K562 (cell line): ENCODE measurements around the gene TAL1. TPM values are rescaled to one million over a fixed set of nuclear protein-coding genes. Genes with fewer than 3 reads are reported as not detected.

ENCODE experiments used
- ARID1B ChIP-seq: fragments of 450-650 bp; IDR thresholded peaks from 2 replicates; pipeline ENCODE4 v1.6.1; 2016; ENCODE audit warnings: antibody characterized with exemption, mild to moderate bottlenecking, inconsistent platforms
- ATF2 ChIP-seq: sonication (generic); formaldehyde crosslinking; IDR thresholded peaks from 2 replicates; pipeline ENCODE4 v1.8.1; 2022; ENCODE audit warnings: missing genetic modification reagents
- CREB1 ChIP-seq, 2 experiments: sonication (generic) in 1 of 2; formaldehyde crosslinking in 1 of 2; IDR thresholded peaks; 2 replicates each; pipeline versions ENCODE4 v1.6.1 to v1.8.0; 2012 to 2022; ENCODE audit warnings: inconsistent platforms in 1 of 2, mild to moderate bottlenecking in 1 of 2, missing genetic modification reagents in 1 of 2, moderate library complexity in 1 of 2
- E4F1 ChIP-seq: fragments of 250-450 bp; sonication (Bioruptor Pico); IDR thresholded peaks from 2 replicates; pipeline ENCODE4 v1.5.0; 2021; ENCODE audit warnings: mild to moderate bottlenecking, borderline replicate concordance
- ETV5 ChIP-seq: sonication (generic); formaldehyde crosslinking; IDR thresholded peaks from 2 replicates; pipeline ENCODE4 v1.4.0; 2020; ENCODE audit warnings: low read depth, mild to moderate bottlenecking, missing genetic modification reagents
- GMEB1 ChIP-seq: fragments of 250-450 bp; sonication (Bioruptor Pico); IDR thresholded peaks from 2 replicates; pipeline ENCODE4 v1.4.0; 2020; ENCODE audit warnings: mild to moderate bottlenecking
- HDAC1 ChIP-seq, 2 experiments: fragments of 450-650 bp; IDR thresholded peaks; 2 replicates each; pipeline ENCODE4 v1.6.1; 2016 to 2017; ENCODE audit warnings: inconsistent platforms in 1 of 2, mild to moderate bottlenecking in 1 of 2, moderate library complexity in 1 of 2
- HSF4 ChIP-seq: fragments of 250-450 bp; sonication (Bioruptor Pico); IDR thresholded peaks from 2 replicates; pipeline ENCODE4 v2.1.2; 2022; ENCODE audit warnings: mild to moderate bottlenecking, moderate library complexity, borderline replicate concordance
- MAFF ChIP-seq: IDR thresholded peaks from 2 replicates; pipeline ENCODE4 v1.6.1; 2012; ENCODE audit warnings: low read length, improper control_type of control experiment
- MAZ ChIP-seq, 2 experiments: fragments of 450-650 bp in 1 of 2; sonication (generic) in 1 of 2; formaldehyde crosslinking; IDR thresholded peaks in 1 of 2; conservative IDR thresholded peaks in 1 of 2; 2 replicates each; pipeline versions ENCODE4 v1.4.0 to v1.5.0; 2020; ENCODE audit warnings: mild to moderate bottlenecking in 1 of 2, missing genetic modification reagents in 1 of 2
- NCOR1 ChIP-seq: fragments of 450-650 bp; IDR thresholded peaks from 2 replicates; pipeline ENCODE4 v1.6.1; 2016; ENCODE audit warnings: mild to moderate bottlenecking, moderate library complexity
- NR1H2 ChIP-seq: sonication (generic); formaldehyde crosslinking; IDR thresholded peaks from 2 replicates; pipeline ENCODE4 v1.4.0; 2020; ENCODE audit warnings: mild to moderate bottlenecking, missing genetic modification reagents
- NR2C1 ChIP-seq, 2 experiments: fragments of 450-650 bp; IDR thresholded peaks; 2 replicates each; pipeline ENCODE4 v1.6.1; 2017; ENCODE audit warnings: mild to moderate bottlenecking in 2 of 2, antibody characterized with exemption in 1 of 2, inconsistent platforms in 1 of 2, missing compliant biosample characterization in 1 of 2, missing genetic modification characterization in 1 of 2
- POLR2AphosphoS5 ChIP-seq: IDR thresholded peaks from 2 replicates; pipeline ENCODE4 v1.6.1; 2011; ENCODE audit warnings: mild to moderate bottlenecking, low read depth, low read length, moderate library complexity; ENCODE audit not compliant: control insufficient read depth, insufficient read depth
- SNRNP70 ChIP-seq: fragments of 200-400 bp; formaldehyde crosslinking; optimal IDR thresholded peaks from 2 replicates; pipeline ENCODE3; 2017; ENCODE audit warnings: low read depth, low read length
- TFAP4 ChIP-seq: sonication (generic); formaldehyde crosslinking; IDR thresholded peaks from 2 replicates; pipeline ENCODE4 v1.8.0; 2022; ENCODE audit warnings: missing genetic modification reagents, mild to moderate bottlenecking, moderate library complexity, borderline replicate concordance
- USF1 ChIP-seq: sonication (generic); formaldehyde crosslinking; IDR thresholded peaks from 2 replicates; pipeline ENCODE4 v1.9.0; 2022; ENCODE audit warnings: mild to moderate bottlenecking, missing genetic modification reagents
- polyA plus RNA-seq, 8 experiments: library from polyadenylated mRNA; depleted of rRNA in 4 of 8; stranded (reverse) in 5 of 8; unstranded in 3 of 8; fragments of >200 nt; fragmentation: Nextera tagmentation in 2 of 8; fragmentation: Illumina TruSeq in 1 of 8; extraction: Ambion mirVana in 2 of 8; extraction: Trizol in 1 of 8; gene quantifications; 2 replicates each; pipeline versions ENCODE4 v1.2.1 to v1.2.3, GENCODE V29; 2011 to 2014; ENCODE audit warnings: inconsistent platforms in 1 of 8, missing spikeins in 1 of 8
- total RNA-seq, 7 experiments: library from RNA; depleted of rRNA in 6 of 7; stranded (reverse); fragments of >200 nt in 6 of 7; fragmentation: Illumina TruSeq in 2 of 7; extraction: Trizol in 2 of 7; gene quantifications; 2 replicates each; pipeline versions ENCODE4 v1.2.1 to v1.2.3, GENCODE V29; 2011 to 2021; ENCODE audit warnings: low replicate concordance in 1 of 7

TAL1 gene
- total and polyA plus RNA-seq, 9 of the 15 experiments (the other 6 are each of a cell fraction or from before 2014, with no cell fraction given) = 18.5 to 106 (median 59.7) TPM

GRCh38 chr1:47241114-47242113 is 9.4 kb upstream of the TAL1 start (continued):
- 0 out of 2 replicates have a peak, but pooled peaks have one; percentile 34 for TF ChIP-seq NR1H2 (CRISPR knock-in tag)
- TF ChIP-seq CREB1 (IDR thresholded peaks at IDR 0.05) = 0 out of 2 replicates have a peak, but pooled peaks have one; percentile 18
- 0 out of 2 replicates have a peak, but pooled peaks have one; percentile 34 for TF ChIP-seq CREB1 (CRISPR knock-in tag; IDR thresholded peaks at IDR 0.05)
- peak; percentile 34; the same call in 1 of the 2 replicates for TF ChIP-seq POLR2AphosphoS5
- TF ChIP-seq USF1 = peak; percentile 20; the same call in 1 of the 2 replicates
- TF ChIP-seq E4F1 (CRISPR knock-in tag) = no peak
- TF ChIP-seq TFAP4 (CRISPR knock-in tag) = 0 out of 2 replicates have a peak, but pooled peaks have one; percentile 26
- no peak for TF ChIP-seq SNRNP70
- no peak for TF ChIP-seq NR2C1 (IDR thresholded peaks at IDR 0.05)
- TF ChIP-seq NR2C1 (tag; IDR thresholded peaks at IDR 0.05) = peak; percentile 12; the same call in 1 of the 2 replicates
- 0 out of 4 replicates have a peak, but pooled peaks of 1 of the 2 experiments have one; percentile 21 for TF ChIP-seq HDAC1 (IDR thresholded peaks at IDR 0.05)
- TF ChIP-seq MAZ (CRISPR knock-in tag; conservative IDR thresholded peaks at IDR 0.05 in 1 of 2, IDR thresholded peaks at IDR 0.05 in 1 of 2) = peak; percentile 23 to 53; a peak in 1 of 4 replicates
- peak; percentile 54; the same call in 1 of the 2 replicates for TF ChIP-seq NCOR1
- peak; percentile 77 for TF ChIP-seq ARID1B
- no peak for TF ChIP-seq HSF4
- TF ChIP-seq GMEB1 (CRISPR knock-in tag) = no peak
- peak; percentile 80 for TF ChIP-seq MAFF
- peak; percentile 76 for TF ChIP-seq ETV5 (CRISPR knock-in tag)
- no peak for TF ChIP-seq ATF2
